Endothelial cell of umbilical vein (primary cell): ENCODE data around the gene FHOD3.

Experiments
- EZH2 ChIP-seq: IDR thresholded peaks from 2 replicates; pipeline ENCODE4 v1.6.1; 2012; ENCODE audit warnings: borderline replicate concordance, low read depth, mild to moderate bottlenecking, moderate library complexity, low read length, inconsistent platforms; ENCODE audit not compliant: severe bottlenecking
- GATA2 ChIP-seq: IDR thresholded peaks from 2 replicates; pipeline ENCODE4 v1.7.0; 2011; ENCODE audit warnings: low read depth, mild to moderate bottlenecking, moderate library complexity, mixed read lengths, low read length; ENCODE audit not compliant: insufficient read length, insufficient read depth
- POLR2AphosphoS5 ChIP-seq: IDR thresholded peaks from 2 replicates; pipeline ENCODE4 v1.6.1; 2012; ENCODE audit warnings: low read depth, mild to moderate bottlenecking, control low read depth, low read length, moderate library complexity; ENCODE audit not compliant: insufficient read depth
- TF ChIP-seq, protein P1 (sequence below), 2 donors: IDR thresholded peaks; 1 replicate in 1 of 2; 2 replicates in 1 of 2; pipeline ENCODE4 v1.5.1; 2011; ENCODE audit warnings: low read length in 2 of 2, mild to moderate bottlenecking in 2 of 2, moderate library complexity in 2 of 2, control low read depth in 1 of 2, inconsistent platforms in 1 of 2, low read depth in 1 of 2; ENCODE audit not compliant: insufficient read depth in 1 of 2; ENCODE audit errors: extremely low read depth in 1 of 2
- TF ChIP-seq, protein P2 (sequence below): IDR thresholded peaks from 2 replicates; pipeline ENCODE4 v1.6.1; 2011; ENCODE audit not compliant: insufficient read depth, insufficient read length

DNA sequence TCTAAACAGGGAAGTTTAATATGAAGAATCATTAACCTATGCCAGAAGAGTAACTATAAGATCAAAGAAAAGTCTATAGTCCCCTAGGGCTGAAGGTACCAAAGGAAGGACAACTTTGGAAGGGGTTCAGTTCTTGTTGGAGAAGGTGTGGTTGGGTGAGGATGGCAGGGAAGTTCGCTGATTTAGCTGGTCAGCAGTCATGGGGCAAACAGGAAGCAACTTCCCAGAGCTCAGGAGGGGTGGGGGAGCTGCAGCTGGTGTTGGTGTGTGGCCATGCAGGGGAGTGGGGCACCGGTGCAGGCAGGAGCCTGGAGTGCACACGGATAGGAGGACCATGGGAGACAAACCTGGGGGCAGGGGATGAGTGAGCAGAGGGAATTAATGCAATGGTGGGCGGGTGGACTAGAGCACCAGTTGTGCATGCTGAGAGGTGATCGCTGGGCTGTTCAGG lies 34.0 kb downstream of the FHOD3 start:
- TF ChIP-seq, protein P1, sequence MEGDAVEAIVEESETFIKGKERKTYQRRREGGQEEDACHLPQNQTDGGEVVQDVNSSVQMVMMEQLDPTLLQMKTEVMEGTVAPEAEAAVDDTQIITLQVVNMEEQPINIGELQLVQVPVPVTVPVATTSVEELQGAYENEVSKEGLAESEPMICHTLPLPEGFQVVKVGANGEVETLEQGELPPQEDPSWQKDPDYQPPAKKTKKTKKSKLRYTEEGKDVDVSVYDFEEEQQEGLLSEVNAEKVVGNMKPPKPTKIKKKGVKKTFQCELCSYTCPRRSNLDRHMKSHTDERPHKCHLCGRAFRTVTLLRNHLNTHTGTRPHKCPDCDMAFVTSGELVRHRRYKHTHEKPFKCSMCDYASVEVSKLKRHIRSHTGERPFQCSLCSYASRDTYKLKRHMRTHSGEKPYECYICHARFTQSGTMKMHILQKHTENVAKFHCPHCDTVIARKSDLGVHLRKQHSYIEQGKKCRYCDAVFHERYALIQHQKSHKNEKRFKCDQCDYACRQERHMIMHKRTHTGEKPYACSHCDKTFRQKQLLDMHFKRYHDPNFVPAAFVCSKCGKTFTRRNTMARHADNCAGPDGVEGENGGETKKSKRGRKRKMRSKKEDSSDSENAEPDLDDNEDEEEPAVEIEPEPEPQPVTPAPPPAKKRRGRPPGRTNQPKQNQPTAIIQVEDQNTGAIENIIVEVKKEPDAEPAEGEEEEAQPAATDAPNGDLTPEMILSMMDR (IDR thresholded peaks at IDR 0.05; ENCODE audit: extremely low read depth in 1 of 2, insufficient read depth in 1 of 2, low read depth in 1 of 2, low read length in 2 of 2): no peak
- no peak for TF ChIP-seq POLR2AphosphoS5
- no peak for TF ChIP-seq EZH2
- TF ChIP-seq, protein P2, sequence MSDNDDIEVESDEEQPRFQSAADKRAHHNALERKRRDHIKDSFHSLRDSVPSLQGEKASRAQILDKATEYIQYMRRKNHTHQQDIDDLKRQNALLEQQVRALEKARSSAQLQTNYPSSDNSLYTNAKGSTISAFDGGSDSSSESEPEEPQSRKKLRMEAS: no peak
- TF ChIP-seq GATA2: no peak
